ENCODE results near the gene SH3BP4. TPM values are rescaled to one million over a fixed set of nuclear protein-coding genes. Genes with fewer than 3 reads are reported as not detected.

SH3BP4 gene
- polyA plus RNA-seq, 2 of the 4 experiments (the other 2 are of a cell fraction) = 22.6 to 35.7 TPM

GRCh38 chr2:235091983-235092382 lies 140.2 kb downstream of the SH3BP4 start (continued):
- no peak for TF ChIP-seq ZNF302 (CRISPR knock-in tag; IDR thresholded peaks at IDR 0.05)
- TF ChIP-seq KDM5A (IDR thresholded peaks at IDR 0.05) = no peak
- TF ChIP-seq CHD2 (IDR thresholded peaks at IDR 0.05; ENCODE audit: low read length, partially characterized antibody) = no peak
- no peak for TF ChIP-seq MAX (IDR thresholded peaks at IDR 0.05)

GRCh38 chr2:235092433-235093223 lies 140.8 kb downstream of the SH3BP4 start:
- ATAC-seq (no peak), DNase-seq (ENCODE audit: low read depth in 1 of 2, low spot score in 1 of 2) (no peak), FAIRE-seq (no peak)
- Histone ChIP-seq H3K27ac (peak overlapping the region in 1 of 2 experiments; percentile 42; a peak in 2 of 6 replicates), H3K4me2 (no peak overlapping the region), H3K9me3 (no peaks in the 10 kb centered on the region), H3K4me1 (peaks cover 3% of the 10 kb centered on the region), H3K4me3 (no peak overlapping the region)
- ChIA-PET CTCF (interaction anchor here (0.8 to 2.1 kb wide), 5 partner anchors 14 to 547 kb away, joined by 3 to 8 read pairs (median 4); no protein-coding TSS in a partner anchor), POLR2A (no interaction called here)
- WGBS (ENCODE audit: missing lambda C conversion rate) = 91% methylated on average over 17 of the region's 17 CpGs
- TF ChIP-seq NR3C1 (IDR thresholded peaks at IDR 0.05) (no peak), CHD2 (IDR thresholded peaks at IDR 0.05; ENCODE audit: low read length, partially characterized antibody) (no peak), RARB (CRISPR knock-in tag; IDR thresholded peaks at IDR 0.05) (no peak), MAFK (IDR thresholded peaks at IDR 0.05; ENCODE audit: partially characterized antibody) (no peak), ZFP36 (IDR thresholded peaks at IDR 0.05; ENCODE audit: borderline replicate concordance, partially characterized antibody) (no peak), HMGXB4 (CRISPR knock-in tag; IDR thresholded peaks at IDR 0.05; ENCODE audit: borderline replicate concordance) (no peak), BCL3 (IDR thresholded peaks at IDR 0.05) (no peak), EHMT2 (IDR thresholded peaks at IDR 0.05; ENCODE audit: low read depth) (no peak), SMC3 (IDR thresholded peaks at IDR 0.05) (no peak), BHLHE40 (IDR thresholded peaks at IDR 0.05; ENCODE audit: low read depth, low read length) (no peak), JUNB (IDR thresholded peaks at IDR 0.05) (no peak), EHF (CRISPR knock-in tag; IDR thresholded peaks at IDR 0.05) (no peak), ZNF302 (CRISPR knock-in tag; IDR thresholded peaks at IDR 0.05) (no peak), KDM1A (IDR thresholded peaks at IDR 0.05; ENCODE audit: low read depth) (no peak), PHF8 (IDR thresholded peaks at IDR 0.05; ENCODE audit: borderline replicate concordance, low read depth) (no peak), RFX5 (IDR thresholded peaks at IDR 0.05) (no peak), CBX8 (IDR thresholded peaks at IDR 0.05) (no peak)

GRCh38 chr2:235094457-235094856 lies 142.6 kb downstream of the SH3BP4 start:
- Histone ChIP-seq H3K4me2 (no peak overlapping the region), H3K9me3 (no peaks in the 10 kb centered on the region), H3K4me3 (no peak overlapping the region), H3K27ac (peak overlapping the region in 1 of 2 experiments; percentile 13; a peak in 1 of 6 replicates), H3K4me1 (peaks cover 21% of the 10 kb centered on the region)
- 83% methylated on average over 1 of the region's 1 CpG for WGBS (ENCODE audit: missing lambda C conversion rate)
- POLR2A ChIA-PET = no interaction called here
- TF ChIP-seq HDAC2 (IDR thresholded peaks at IDR 0.05) (no peak), RAD21 (conservative IDR thresholded peaks at IDR 0.05 in 1 of 2, IDR thresholded peaks at IDR 0.05 in 1 of 2) (no peak)
- DNase-seq (ENCODE audit: low read depth in 1 of 2, low spot score in 1 of 2) (no peak), ATAC-seq (no peak), FAIRE-seq (no peak)
- CTCF ChIA-PET = no interaction called here

All from A549 (cell line).